ENCODE results near the gene DENND6B. TPM values are rescaled to one million over a fixed set of nuclear protein-coding genes. Genes with fewer than 3 reads are reported as not detected.

Gene DENND6B, protein sequence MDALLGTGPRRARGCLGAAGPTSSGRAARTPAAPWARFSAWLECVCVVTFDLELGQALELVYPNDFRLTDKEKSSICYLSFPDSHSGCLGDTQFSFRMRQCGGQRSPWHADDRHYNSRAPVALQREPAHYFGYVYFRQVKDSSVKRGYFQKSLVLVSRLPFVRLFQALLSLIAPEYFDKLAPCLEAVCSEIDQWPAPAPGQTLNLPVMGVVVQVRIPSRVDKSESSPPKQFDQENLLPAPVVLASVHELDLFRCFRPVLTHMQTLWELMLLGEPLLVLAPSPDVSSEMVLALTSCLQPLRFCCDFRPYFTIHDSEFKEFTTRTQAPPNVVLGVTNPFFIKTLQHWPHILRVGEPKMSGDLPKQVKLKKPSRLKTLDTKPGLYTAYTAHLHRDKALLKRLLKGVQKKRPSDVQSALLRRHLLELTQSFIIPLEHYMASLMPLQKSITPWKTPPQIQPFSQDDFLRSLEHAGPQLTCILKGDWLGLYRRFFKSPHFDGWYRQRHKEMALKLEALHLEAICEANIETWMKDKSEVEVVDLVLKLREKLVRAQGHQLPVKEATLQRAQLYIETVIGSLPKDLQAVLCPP
- total RNA-seq, result 1.3 and 1.5 TPM in 2 replicates

DNA sequence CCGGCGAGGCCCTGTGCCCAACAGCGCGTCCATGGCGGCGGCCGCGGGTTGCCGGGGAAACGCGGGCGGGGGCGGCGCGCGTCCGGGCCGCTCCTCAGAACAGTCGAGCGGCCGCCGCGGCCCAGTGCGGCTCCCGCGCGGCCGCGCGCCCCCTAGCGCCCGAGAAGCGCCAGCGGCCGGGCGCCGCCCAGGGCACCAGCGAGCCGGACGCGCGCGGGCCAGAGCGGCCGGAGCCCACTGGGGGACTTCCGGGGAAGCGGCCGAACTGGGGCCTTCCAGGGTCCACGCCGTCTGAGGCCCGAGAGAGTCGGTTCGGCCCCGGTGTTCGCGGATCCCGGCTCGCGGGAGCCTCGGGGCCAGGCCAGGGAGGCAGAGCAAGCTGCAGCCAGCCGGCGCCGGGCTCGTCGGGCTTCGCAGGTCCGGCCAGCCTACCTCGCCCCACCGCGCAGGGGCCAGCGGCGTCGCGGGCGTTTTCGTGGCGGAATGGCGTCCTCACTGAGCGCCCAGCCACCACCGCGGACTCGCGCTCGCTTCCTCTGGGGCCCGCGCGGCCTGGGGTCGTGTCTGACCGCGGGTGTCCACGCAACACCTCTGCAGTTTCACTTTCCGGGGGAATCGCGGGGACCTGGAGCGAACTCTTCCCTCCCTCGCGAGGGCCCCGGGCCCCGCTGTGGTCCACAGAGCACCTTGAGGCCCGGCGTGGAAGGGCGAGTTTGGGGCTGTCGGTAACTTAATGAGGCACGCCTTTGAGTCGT is at the start of gene DENND6B:
Gene DENND6B (minus strand): TSS at position 57 of the 755 bp plus-strand sequence. CDS start 24 bp downstream, at position 33.

DNA sequence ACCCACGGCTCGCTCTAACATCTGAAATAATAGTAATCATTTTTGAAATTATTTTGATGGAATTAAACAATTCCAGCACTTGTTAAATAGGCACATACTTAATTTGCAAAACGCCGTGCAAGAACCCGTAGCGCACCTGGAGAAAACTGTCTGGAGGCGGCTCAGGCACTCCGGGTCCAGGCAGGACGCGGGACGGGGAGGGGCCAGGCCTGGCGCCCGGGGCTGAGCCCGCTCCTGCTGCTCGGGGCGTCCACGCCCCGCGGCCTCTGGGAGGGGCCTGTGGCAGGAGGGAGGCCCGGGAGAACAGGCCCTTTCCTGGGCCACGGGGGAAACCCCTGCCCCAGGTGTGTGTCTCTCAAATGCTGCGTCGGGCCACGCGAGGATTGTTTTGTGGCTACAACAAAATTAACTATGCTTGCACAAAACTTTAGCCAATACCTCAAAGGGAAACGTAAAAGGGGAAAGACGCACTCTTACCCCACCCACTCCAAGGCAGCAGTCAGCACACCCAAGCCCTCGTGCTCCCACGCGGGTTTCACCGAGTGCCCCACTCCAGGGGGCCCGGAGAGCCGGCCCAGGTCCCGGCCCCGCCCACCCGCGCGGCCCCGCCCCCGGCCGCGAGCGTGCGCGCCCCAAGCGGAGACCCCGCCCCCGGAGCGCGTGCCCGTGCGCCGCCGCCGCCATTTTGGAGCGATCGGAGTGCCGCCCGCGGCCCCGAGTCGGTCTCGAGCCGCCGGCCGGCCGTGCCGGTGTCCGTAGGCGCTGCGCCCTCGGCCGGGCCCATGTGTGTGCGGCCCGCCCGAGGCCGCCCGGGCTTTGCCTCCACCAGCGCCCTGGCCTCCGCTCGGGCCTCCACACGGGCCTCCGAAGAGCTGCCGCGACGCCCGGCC is 16.1 kb upstream of the DENND6B start, which contains the start of gene PPP6R2:
Gene PPP6R2 (plus strand): TSS at position 677 of the 890 bp plus-strand sequence. CDS start 50,582 bp downstream, outside the sequence.

DNA sequence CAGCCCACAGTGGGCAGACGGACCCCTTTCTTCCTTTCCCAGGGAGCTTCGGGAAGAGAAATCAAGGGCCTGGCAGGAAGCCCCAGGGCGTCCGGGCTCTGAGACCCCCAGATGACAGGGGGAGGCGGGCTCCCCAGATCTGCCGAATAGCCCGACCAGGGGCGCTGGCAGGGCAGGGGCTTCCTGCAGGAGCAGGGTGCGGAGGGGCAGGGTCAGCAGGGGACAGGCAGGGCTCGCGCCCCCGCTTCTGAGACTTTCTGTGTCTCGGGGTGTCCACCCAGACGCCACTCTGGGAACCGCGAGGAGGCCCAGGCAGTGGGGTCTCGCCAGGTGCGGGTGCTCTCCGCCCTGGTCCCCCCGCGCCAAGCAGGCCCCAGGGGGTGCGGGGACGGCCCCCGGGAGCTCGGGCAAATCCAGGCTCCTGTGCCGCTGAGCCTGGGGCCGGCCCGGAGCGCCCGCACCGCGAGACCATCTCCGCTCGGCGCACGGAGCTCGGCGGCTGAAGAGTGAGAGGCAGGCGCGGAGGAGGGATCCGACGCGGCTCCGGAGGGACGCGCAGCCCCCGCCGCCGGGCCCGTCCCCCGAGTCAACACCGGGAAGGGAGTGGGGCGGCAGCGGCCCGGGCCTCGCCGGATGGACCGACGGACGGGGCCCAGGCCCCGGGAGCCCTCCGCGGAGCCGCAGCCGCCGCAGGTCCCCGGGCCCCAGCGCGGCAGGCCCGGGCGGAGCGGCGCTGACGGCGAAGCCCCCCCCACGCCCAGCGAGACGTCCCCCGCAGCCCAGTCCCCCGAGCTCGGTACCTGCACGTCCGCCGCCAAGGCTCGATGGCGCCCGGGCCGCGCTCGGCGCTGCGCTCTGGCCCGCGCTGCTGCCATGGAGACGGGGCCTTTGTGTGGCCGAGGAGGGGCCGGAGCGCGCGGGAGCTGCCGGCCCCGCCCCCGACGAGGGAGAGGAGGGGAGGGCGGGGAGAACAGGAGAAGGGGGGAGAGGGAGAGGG is 19.8 kb downstream of the DENND6B start, which contains the start of gene PLXNB2:
Gene PLXNB2 (minus strand): TSS at position 894 of the 997 bp plus-strand sequence. CDS start 17,062 bp downstream, outside the sequence.

DNA sequence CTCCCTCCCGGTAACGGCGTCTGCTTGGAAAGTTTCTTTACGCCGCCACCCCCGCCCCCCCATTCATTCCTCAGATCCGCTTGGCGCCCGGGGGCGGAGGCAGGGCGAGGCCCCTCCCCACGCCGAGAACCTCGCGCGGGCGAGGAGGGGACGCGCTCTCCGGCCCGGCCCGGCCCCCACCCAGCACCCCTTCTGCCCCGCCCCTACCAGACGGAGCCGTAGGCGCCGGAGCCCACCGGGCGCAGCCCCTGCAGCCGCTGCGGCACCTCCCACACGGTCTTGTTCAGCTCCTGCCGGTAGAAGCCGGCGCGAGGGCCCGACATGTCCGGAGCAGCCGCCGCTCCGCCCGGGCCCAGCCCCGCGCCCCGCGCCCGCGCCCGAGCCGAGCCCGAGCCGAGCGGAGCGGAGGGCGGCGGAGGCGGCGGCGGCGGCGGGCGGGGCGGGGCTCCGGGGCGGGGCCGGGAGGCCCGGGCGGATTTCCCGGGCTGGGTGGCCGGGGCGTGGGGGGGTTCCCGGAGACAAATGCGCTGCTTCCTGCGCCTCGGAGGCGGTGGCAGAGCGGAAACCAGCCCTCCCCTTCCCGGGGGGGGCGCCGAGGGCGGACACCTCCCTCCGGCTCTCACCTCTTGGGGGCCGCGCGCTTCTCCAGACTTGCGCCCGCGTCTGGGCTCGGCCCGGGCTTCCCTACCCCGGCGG is 56.7 kb downstream of the DENND6B start, which contains the start of gene MAPK11:
Gene MAPK11 (minus strand): TSS at position 411 of the 696 bp plus-strand sequence. CDS start 88 bp downstream, at position 323.

DNA sequence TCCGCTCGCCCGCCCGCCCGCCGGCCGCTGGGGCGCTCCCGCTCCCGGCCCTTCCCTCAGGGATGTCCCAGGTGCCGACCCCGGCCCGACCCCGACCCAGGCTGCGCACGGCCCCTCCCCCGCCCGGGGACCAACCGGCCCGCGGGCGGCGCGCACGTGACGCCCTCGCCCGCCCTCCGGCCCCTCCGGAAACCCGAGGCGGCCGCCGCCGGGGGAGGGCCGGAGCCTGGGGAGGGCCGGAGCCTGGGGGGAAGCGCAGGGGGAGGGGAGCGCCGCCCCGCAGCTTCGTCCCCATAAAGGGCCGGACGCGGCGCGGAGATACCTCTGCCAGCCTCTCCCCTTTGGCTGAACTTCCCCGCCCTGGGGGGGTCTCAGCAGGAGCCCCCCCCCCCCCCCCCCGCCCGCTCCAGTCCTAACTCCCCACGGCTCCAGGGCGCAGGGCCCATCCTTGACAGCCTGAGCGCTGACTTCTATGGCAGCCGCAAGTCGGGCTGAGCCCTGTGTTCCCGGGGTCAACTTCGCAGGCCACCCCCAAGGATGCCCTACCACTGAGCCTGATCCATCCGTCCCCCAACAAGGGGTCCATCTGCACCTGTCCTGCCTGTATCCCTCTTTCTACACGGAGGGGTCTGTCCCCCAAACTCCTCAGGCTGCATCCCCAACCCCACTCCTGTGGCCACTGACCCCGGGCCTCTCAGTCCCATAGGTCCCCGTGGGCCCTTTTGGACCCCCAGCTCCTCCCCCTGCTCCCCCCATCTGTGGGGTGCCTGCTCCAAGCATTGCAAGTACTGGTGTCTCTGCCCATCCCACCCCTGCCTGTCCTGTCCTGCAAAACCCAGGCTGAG is 65.0 kb downstream of the DENND6B start, which contains the start of gene MAPK12:
Gene MAPK12 (minus strand): TSS at position 69 of the 845 bp plus-strand sequence. CDS start 174 bp downstream, outside the sequence.

Other genes with a start within 250 kb of the DENND6B start
- not detected in 2 replicates for gene MLC1, start 241.6 kb downstream of the DENND6B start, total RNA-seq
- 26.8 and 32.8 TPM in 2 replicates for gene MOV10L1, start 237.0 kb downstream of the DENND6B start, total RNA-seq
- gene PANX2, start 156.3 kb downstream of the DENND6B start, total RNA-seq, result 0.22 and 0.26 TPM in 2 replicates
- 11.2 and 15.6 TPM in 2 replicates for gene TRABD, start 141.1 kb downstream of the DENND6B start, total RNA-seq
- 13.8 and 16.8 TPM in 2 replicates for gene SELENOO, start 126.0 kb downstream of the DENND6B start, total RNA-seq
- gene TUBGCP6, start 82.0 kb downstream of the DENND6B start, total RNA-seq, result 19.6 and 20.5 TPM in 2 replicates
- 12.8 and 14.9 TPM in 2 replicates for gene HDAC10, start 75.7 kb downstream of the DENND6B start, total RNA-seq
- gene MAPK12, start 65.3 kb downstream of the DENND6B start, total RNA-seq, result 55.0 and 57.7 TPM in 2 replicates
- gene MAPK11, start 56.6 kb downstream of the DENND6B start, total RNA-seq, result 17.6 and 19.6 TPM in 2 replicates
- gene PLXNB2, start 19.4 kb downstream of the DENND6B start, total RNA-seq, result 53.4 and 59.0 TPM in 2 replicates
- gene PPP6R2, start 16.3 kb upstream of the DENND6B start, total RNA-seq, result 46.8 and 50.2 TPM in 2 replicates
- gene SBF1, start 148.0 kb upstream of the DENND6B start, total RNA-seq, result 23.8 and 26.4 TPM in 2 replicates
- 0.09 and 0.11 TPM in 2 replicates for gene ADM2, start 154.5 kb upstream of the DENND6B start, total RNA-seq
- gene MIOX, start 159.8 kb upstream of the DENND6B start, total RNA-seq, result not detected in 2 replicates
- gene LMF2, start 180.7 kb upstream of the DENND6B start, total RNA-seq, result 15.5 and 19.1 TPM in 2 replicates
- 13.9 and 15.3 TPM in 2 replicates for gene NCAPH2, start 181.2 kb upstream of the DENND6B start, total RNA-seq
- 2.0 and 2.2 TPM in 2 replicates for gene SCO2, start 198.6 kb upstream of the DENND6B start, total RNA-seq
- gene TYMP, start 203.0 kb upstream of the DENND6B start, total RNA-seq, result 25.4 and 32.8 TPM in 2 replicates
- not detected in 2 replicates for gene KLHDC7B, start 218.9 kb upstream of the DENND6B start, total RNA-seq
- gene SYCE3, start 235.9 kb upstream of the DENND6B start, total RNA-seq, result not detected in 2 replicates